Suprapubic skin (tissue), 4 donors: ENCODE measurements around the gene IL32. TPM values are rescaled to one million over a fixed set of nuclear protein-coding genes. Genes with fewer than 3 reads are reported as not detected.

Experiments
- DNase-seq, 2 donors: peaks; one replicate each; pipeline ENCODE4 v3.0.0-alpha.2; 2019; ENCODE audit warnings: low spot score in 2 of 2
- H3K27ac ChIP-seq: fragments of 200-600 bp; sonication (generic); one replicate; pipeline ENCODE4 v1.5.1; 2019
- H3K27me3 ChIP-seq: fragments of 200-600 bp; sonication (generic); one replicate; pipeline ENCODE4 v1.5.1; 2019
- H3K36me3 ChIP-seq: fragments of 200-600 bp; sonication (generic); one replicate; pipeline ENCODE4 v1.5.1; 2019
- H3K4me1 ChIP-seq: fragments of 200-600 bp; sonication (generic); one replicate; pipeline ENCODE4 v1.5.1; 2019
- H3K4me3 ChIP-seq: fragments of 200-600 bp; sonication (generic); one replicate; pipeline ENCODE4 v1.5.1; 2019; ENCODE audit warnings: mild to moderate bottlenecking
- H3K9me3 ChIP-seq: fragments of 200-600 bp; sonication (generic); one replicate; pipeline ENCODE4 v1.5.1; 2019
- CTCF ChIP-seq, 2 donors: fragments of 200-600 bp in 1 of 2; fragments of 450-650 bp in 1 of 2; sonication (generic) in 1 of 2; IDR thresholded peaks; one replicate each; pipeline ENCODE4 v1.5.1; 2016 to 2019; ENCODE audit warnings: antibody characterized with exemption in 2 of 2, mild to moderate bottlenecking in 1 of 2, moderate library complexity in 1 of 2
- EP300 ChIP-seq: sonication (generic); formaldehyde crosslinking; IDR thresholded peaks from one replicate; pipeline ENCODE4 v1.6.1; 2017; ENCODE audit warnings: antibody characterized with exemption
- POLR2A ChIP-seq, 2 donors: fragments of 450-650 bp; IDR thresholded peaks; one replicate each; pipeline ENCODE4 v1.6.1; 2017; ENCODE audit warnings: antibody characterized with exemption in 2 of 2, mild to moderate bottlenecking in 2 of 2, moderate library complexity in 2 of 2
- POLR2AphosphoS5 ChIP-seq, 3 donors: sonication (generic); formaldehyde crosslinking; IDR thresholded peaks; one replicate each; pipeline ENCODE4 v1.6.1; 2017; ENCODE audit warnings: antibody characterized with exemption in 3 of 3
- WGBS: methylation state at CpG from one replicate; pipeline ENCODE4 v1.1.5; 2018; 5-methylcytosine and 5-hydroxymethylcytosine counted together
- total RNA-seq, 4 donors: library from RNA; depleted of rRNA; stranded (reverse); fragments of >200 nt; gene quantifications; one replicate each; pipeline ENCODE4 v1.1.0, GENCODE V29; 2016

Gene IL32
- total RNA-seq, 4 donors from 2014 or later = 2.6 to 11.9 (median 6.1) TPM

GRCh38 chr16:3025032-3026002 is 40.1 kb upstream of the IL32 start:
- Histone ChIP-seq H3K27me3 (peaks cover 15% of the 10 kb centered on the region), H3K27ac (no peak overlapping the region), H3K9me3 (no peaks in the 10 kb centered on the region), H3K4me3 (no peak overlapping the region), H3K36me3 (peaks cover 19% of the 10 kb centered on the region), H3K4me1 (peaks cover 72% of the 10 kb centered on the region)
- no peak for TF ChIP-seq POLR2A (IDR thresholded peaks at IDR 0.05)
- TF ChIP-seq CTCF (IDR thresholded peaks at IDR 0.05) = no peak
- TF ChIP-seq EP300 = no peak
- TF ChIP-seq POLR2AphosphoS5 (IDR thresholded peaks at IDR 0.05) = no peak
- 87% methylated on average over 13 of the region's 18 CpGs for WGBS
- no peak for DNase-seq

DNA sequence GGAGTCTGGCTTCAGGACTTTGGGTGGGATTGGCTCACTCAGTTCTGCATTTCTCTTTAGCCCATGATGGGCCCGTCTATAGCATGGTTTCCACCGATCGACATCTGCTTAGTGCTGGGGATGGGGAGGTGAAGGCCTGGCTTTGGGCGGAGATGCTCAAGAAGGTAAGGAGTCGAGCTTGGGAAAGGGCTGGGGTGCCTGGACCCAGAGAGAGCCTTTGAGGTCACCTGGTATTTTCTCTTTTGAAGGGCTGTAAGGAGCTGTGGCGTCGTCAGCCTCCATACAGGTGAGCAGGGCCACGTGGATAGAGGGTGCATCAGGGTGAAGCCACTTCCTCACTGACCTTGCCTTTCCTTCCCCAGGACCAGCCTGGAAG is 39.4 kb upstream of the IL32 start:
- peaks cover 19% of the 10 kb centered on the region for H3K36me3 ChIP-seq
- WGBS = 90% methylated on average over 8 of the region's 8 CpGs
- no peak for DNase-seq
- no peak overlapping the region for H3K27ac ChIP-seq
- H3K4me3 ChIP-seq = no peak overlapping the region
- TF ChIP-seq POLR2A (IDR thresholded peaks at IDR 0.05) (no peak), CTCF (IDR thresholded peaks at IDR 0.05) (no peak), EP300 (no peak), POLR2AphosphoS5 (IDR thresholded peaks at IDR 0.05) (no peak)
- peaks cover 65% of the 10 kb centered on the region for H3K4me1 ChIP-seq
- no peaks in the 10 kb centered on the region for H3K9me3 ChIP-seq
- peaks cover 17% of the 10 kb centered on the region for H3K27me3 ChIP-seq

GRCh38 chr16:3026609-3027488 is 38.6 kb upstream of the IL32 start:
- H3K27me3 ChIP-seq = peaks cover 21% of the 10 kb centered on the region
- DNase-seq = no peak
- no peak overlapping the region for H3K27ac ChIP-seq
- peaks cover 19% of the 10 kb centered on the region for H3K36me3 ChIP-seq
- peaks cover 63% of the 10 kb centered on the region for H3K4me1 ChIP-seq
- no peaks in the 10 kb centered on the region for H3K9me3 ChIP-seq
- H3K4me3 ChIP-seq = no peak overlapping the region
- TF ChIP-seq EP300 (no peak), POLR2A (IDR thresholded peaks at IDR 0.05) (no peak), CTCF (IDR thresholded peaks at IDR 0.05) (no peak), POLR2AphosphoS5 (IDR thresholded peaks at IDR 0.05) (no peak)
- WGBS = 94% methylated on average over 21 of the region's 24 CpGs

GRCh38 chr16:3027489-3027795 is 38.0 kb upstream of the IL32 start:
- TF ChIP-seq CTCF (IDR thresholded peaks at IDR 0.05) (no peak), POLR2A (IDR thresholded peaks at IDR 0.05) (no peak), POLR2AphosphoS5 (IDR thresholded peaks at IDR 0.05) (no peak), EP300 (no peak)
- 86% methylated on average over 8 of the region's 8 CpGs for WGBS
- no peak for DNase-seq
- peaks cover 19% of the 10 kb centered on the region for H3K36me3 ChIP-seq
- peaks cover 61% of the 10 kb centered on the region for H3K4me1 ChIP-seq
- no peaks in the 10 kb centered on the region for H3K9me3 ChIP-seq
- H3K27me3 ChIP-seq = peaks cover 21% of the 10 kb centered on the region
- H3K27ac ChIP-seq = no peak overlapping the region
- no peak overlapping the region for H3K4me3 ChIP-seq
